OCI-LY7 (cell line): ENCODE data around the gene CAPRIN2. TPM values are rescaled to one million over a fixed set of nuclear protein-coding genes. Genes with fewer than 3 reads are reported as not detected.

Experiments used
- BruUV-seq: library from RNA; stranded (reverse); fragments of 400-500 nt; replicated peaks from 2 replicates; lab custom pipeline; 2021; lab: Mats Ljungman, UMichigan
- CTCF ChIA-PET: fragments of 300-600 bp; sonication (Branson Sonifier 250); formaldehyde crosslinking; loops from one replicate; lab custom pipeline; 2022; ENCODE audit warnings: antibody characterized with exemption; ENCODE audit not compliant: unreplicated experiment; lab: Charles Lee
- POLR2A ChIA-PET: fragments of 300-600 bp; sonication (Branson Sonifier 250); formaldehyde crosslinking; loops from one replicate; lab custom pipeline; 2022; ENCODE audit warnings: antibody characterized with exemption; lab: Charles Lee
- DNase-seq: peaks from one replicate; pipeline ENCODE4 v3.0.0-alpha.2; 2015; ENCODE audit warnings: low spot score
- H2AFZ ChIP-seq: fragments of 200-600 bp; sonication (generic), shearing (Covaris generic); 2 replicates; pipeline ENCODE4 v1.6.1; 2014; ENCODE audit warnings: mild to moderate bottlenecking, antibody characterized with exemption, low read length, moderate library complexity
- H3K27ac ChIP-seq: fragments of 200-600 bp; sonication (generic); 2 replicates; pipeline ENCODE4 v1.5.1; 2014; ENCODE audit warnings: mixed run types, low read depth, mild to moderate bottlenecking, moderate library complexity, low read length, inconsistent platforms; ENCODE audit not compliant: poor library complexity, severe bottlenecking
- H3K36me3 ChIP-seq: fragments of 200-600 bp; sonication (generic); 2 replicates; pipeline ENCODE4 v1.6.1; 2014; ENCODE audit warnings: mild to moderate bottlenecking, antibody characterized with exemption, low read length, moderate library complexity, mixed read lengths; ENCODE audit not compliant: insufficient read depth
- H3K4me1 ChIP-seq: fragments of 200-600 bp; sonication (generic); 2 replicates; pipeline ENCODE4 v1.5.1; 2014; ENCODE audit warnings: mild to moderate bottlenecking, low read length; ENCODE audit not compliant: insufficient read depth, poor library complexity, severe bottlenecking
- H3K4me2 ChIP-seq: fragments of 200-600 bp; sonication (generic); 2 replicates; pipeline ENCODE4 v1.6.1; 2014; ENCODE audit warnings: mild to moderate bottlenecking, low read length
- H3K4me3 ChIP-seq: fragments of 200-600 bp; sonication (generic); 2 replicates; pipeline ENCODE4 v1.5.1; 2014; ENCODE audit warnings: mild to moderate bottlenecking, low read depth, low read length; ENCODE audit not compliant: poor library complexity, severe bottlenecking
- H3K79me2 ChIP-seq: fragments of 200-600 bp; sonication (generic); 2 replicates; pipeline ENCODE4 v1.6.1; 2016; ENCODE audit warnings: low read depth, mild to moderate bottlenecking, low read length, moderate library complexity, mixed read lengths; ENCODE audit not compliant: insufficient read depth
- H3K9me2 ChIP-seq: fragments of 200-600 bp; sonication (generic); 2 replicates; pipeline ENCODE4 v1.6.1; 2016; ENCODE audit warnings: mild to moderate bottlenecking, low read length, mixed read lengths; ENCODE audit not compliant: insufficient read depth
- H3K9me3 ChIP-seq: fragments of 200-600 bp; sonication (generic); 2 replicates; pipeline ENCODE4 v1.6.1; 2014; ENCODE audit warnings: mild to moderate bottlenecking, mixed run types, low read length, mixed read lengths
- H4K20me1 ChIP-seq: fragments of 200-600 bp; sonication (generic); 2 replicates; pipeline ENCODE4 v1.6.1; 2014; ENCODE audit warnings: mild to moderate bottlenecking, antibody characterized with exemption, low read length, moderate library complexity, mixed read lengths; ENCODE audit not compliant: insufficient read depth
- EZH2phosphoT487 ChIP-seq: fragments of 200-600 bp; sonication (generic); IDR thresholded peaks from 2 replicates; pipeline ENCODE4 v1.6.1; 2018; ENCODE audit warnings: low read depth, borderline replicate concordance, mild to moderate bottlenecking, mixed run types, antibody characterized with exemption, low read length, moderate library complexity, mixed read lengths
- intact Hi-C: fragments of 100-400 bp; cut with micrococcal nuclease; formaldehyde crosslinking; loops from one replicate; pipeline ENCODE4 v1.10.0; 2022; ENCODE audit not compliant: unreplicated experiment
- total RNA-seq, 2 experiments: library from RNA; depleted of rRNA in 1 of 2; stranded (reverse); fragments of >200 nt in 1 of 2; shearing (Covaris generic) in 1 of 2; gene quantifications; 2 replicates each; pipeline ENCODE4 v1.2.3, GENCODE V29; 2014 to 2022
- TF ChIP-seq, protein P1 (sequence below): fragments of 200-600 bp; sonication (generic); conservative IDR thresholded peaks from 2 replicates; pipeline ENCODE4 v1.5.1; 2014; ENCODE audit warnings: mild to moderate bottlenecking, antibody characterized with exemption, low read length, moderate library complexity, mixed read lengths

Gene CAPRIN2
- total RNA-seq, 2 experiments from 2014 or later, result 21.7 to 23.7 TPM

DNA sequence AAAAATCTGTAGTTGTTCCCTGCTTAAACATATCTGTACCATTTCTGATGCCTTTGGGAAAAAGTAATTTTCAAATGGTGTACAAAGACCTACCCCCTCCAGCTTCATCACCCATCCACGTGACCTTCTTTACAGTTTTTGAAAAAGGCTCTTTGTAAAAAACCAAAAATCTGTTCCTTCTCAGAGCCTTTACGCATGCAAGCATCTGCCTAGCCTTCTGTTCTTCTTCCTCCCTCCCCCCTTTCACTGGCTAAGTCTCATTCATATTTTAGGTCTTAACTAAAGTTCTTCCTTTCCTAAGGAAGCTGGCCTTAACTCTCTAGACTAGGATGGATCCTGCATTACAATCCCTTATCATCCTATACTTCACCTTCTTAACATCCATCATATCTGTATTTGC, 10.4 kb downstream of the CAPRIN2 start:
- Histone ChIP-seq H3K9me3 (no peaks in the 10 kb centered on the region), H2AFZ (no peak overlapping the region), H3K79me2 (no peaks in the 10 kb centered on the region), H3K9me2 (no peaks in the 10 kb centered on the region), H3K4me3 (no peak overlapping the region), H3K4me2 (no peak overlapping the region), H4K20me1 (no peaks in the 10 kb centered on the region), H3K27ac (no peak overlapping the region), H3K36me3 (peaks cover 3% of the 10 kb centered on the region; the same call in 1 of the 2 replicates), H3K4me1 (no peaks in the 10 kb centered on the region)
- POLR2A ChIA-PET, result interaction anchor here (1.3 to 1.5 kb wide), 3 partner anchors 9 to 55 kb away, joined by 3 to 6 read pairs (median 5); no protein-coding TSS in a partner anchor
- intact Hi-C loops, result no loop called here
- no peak for TF ChIP-seq EZH2phosphoT487
- TF ChIP-seq, protein P1, sequence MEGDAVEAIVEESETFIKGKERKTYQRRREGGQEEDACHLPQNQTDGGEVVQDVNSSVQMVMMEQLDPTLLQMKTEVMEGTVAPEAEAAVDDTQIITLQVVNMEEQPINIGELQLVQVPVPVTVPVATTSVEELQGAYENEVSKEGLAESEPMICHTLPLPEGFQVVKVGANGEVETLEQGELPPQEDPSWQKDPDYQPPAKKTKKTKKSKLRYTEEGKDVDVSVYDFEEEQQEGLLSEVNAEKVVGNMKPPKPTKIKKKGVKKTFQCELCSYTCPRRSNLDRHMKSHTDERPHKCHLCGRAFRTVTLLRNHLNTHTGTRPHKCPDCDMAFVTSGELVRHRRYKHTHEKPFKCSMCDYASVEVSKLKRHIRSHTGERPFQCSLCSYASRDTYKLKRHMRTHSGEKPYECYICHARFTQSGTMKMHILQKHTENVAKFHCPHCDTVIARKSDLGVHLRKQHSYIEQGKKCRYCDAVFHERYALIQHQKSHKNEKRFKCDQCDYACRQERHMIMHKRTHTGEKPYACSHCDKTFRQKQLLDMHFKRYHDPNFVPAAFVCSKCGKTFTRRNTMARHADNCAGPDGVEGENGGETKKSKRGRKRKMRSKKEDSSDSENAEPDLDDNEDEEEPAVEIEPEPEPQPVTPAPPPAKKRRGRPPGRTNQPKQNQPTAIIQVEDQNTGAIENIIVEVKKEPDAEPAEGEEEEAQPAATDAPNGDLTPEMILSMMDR, result no peak
- DNase-seq, result no peak
- CTCF ChIA-PET, result interaction anchor here (0.9 kb wide), 1 partner anchor 9 kb away, joined by 3 read pairs; no protein-coding TSS in a partner anchor
- no TSS peak for BruUV-seq

DNA sequence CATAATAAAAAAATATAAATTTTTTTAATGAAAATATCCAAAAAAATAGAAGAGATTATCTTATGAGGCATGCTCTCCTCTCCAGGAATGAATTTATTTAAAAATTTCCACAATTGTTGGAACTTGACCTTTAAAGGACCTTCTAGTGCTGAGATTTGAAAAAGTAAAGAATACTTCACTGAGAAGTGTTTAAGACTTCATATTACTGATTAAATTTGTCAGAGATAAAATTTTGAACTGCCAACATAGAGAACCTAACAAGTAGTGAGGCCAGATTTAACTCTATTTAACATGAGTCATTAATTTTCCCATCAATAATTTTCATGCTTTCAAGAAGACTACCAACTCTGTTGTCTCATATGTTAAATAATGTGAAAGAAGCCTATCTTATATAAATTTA, 14.5 kb downstream of the CAPRIN2 start:
- POLR2A ChIA-PET, result no interaction called here
- no peak for TF ChIP-seq EZH2phosphoT487
- H2AFZ ChIP-seq, result no peak overlapping the region
- no peak overlapping the region for H3K4me3 ChIP-seq
- CTCF ChIA-PET, result no interaction called here
- no peaks in the 10 kb centered on the region for H3K4me1 ChIP-seq
- H3K36me3 ChIP-seq, result peaks cover 17% of the 10 kb centered on the region; the same call in 1 of the 2 replicates
- H3K9me2 ChIP-seq, result no peaks in the 10 kb centered on the region
- H3K4me2 ChIP-seq, result no peak overlapping the region
- intact Hi-C loops, result no loop called here
- no TSS peak for BruUV-seq
- no peaks in the 10 kb centered on the region for H3K79me2 ChIP-seq
- no peaks in the 10 kb centered on the region for H3K9me3 ChIP-seq
- H3K27ac ChIP-seq, result no peak overlapping the region
- DNase-seq, result no peak
- H4K20me1 ChIP-seq, result no peaks in the 10 kb centered on the region

DNA sequence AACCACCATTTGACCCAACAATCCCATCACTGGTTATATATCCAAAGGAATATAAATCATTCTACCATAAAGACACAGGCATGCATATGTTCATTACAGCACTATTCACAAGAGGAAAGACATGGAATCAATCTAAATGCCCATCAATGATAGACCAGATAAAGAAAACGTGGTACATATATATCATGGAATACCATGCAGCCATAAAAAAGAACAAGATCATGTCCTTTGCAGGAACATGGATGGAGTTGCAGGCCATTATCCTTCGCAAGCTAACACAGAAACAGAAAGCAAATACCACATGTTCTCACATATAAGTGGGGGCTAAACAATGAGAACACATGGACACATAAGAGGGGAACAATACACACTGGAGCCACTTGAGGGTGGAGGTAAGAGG, 15.7 kb downstream of the CAPRIN2 start:
- no peak for DNase-seq
- TF ChIP-seq EZH2phosphoT487, result no peak
- TF ChIP-seq, protein P1, result no peak
- no TSS peak for BruUV-seq
- no peaks in the 10 kb centered on the region for H4K20me1 ChIP-seq
- no peaks in the 10 kb centered on the region for H3K9me2 ChIP-seq
- POLR2A ChIA-PET, result no interaction called here
- CTCF ChIA-PET, result no interaction called here
- H3K4me3 ChIP-seq, result no peak overlapping the region
- H3K27ac ChIP-seq, result no peak overlapping the region
- intact Hi-C loops, result no loop called here
- no peak overlapping the region for H3K4me2 ChIP-seq
- H3K79me2 ChIP-seq, result no peaks in the 10 kb centered on the region
- H3K4me1 ChIP-seq, result no peaks in the 10 kb centered on the region
- no peaks in the 10 kb centered on the region for H3K9me3 ChIP-seq
- peaks cover 24% of the 10 kb centered on the region; the same call in 1 of the 2 replicates for H3K36me3 ChIP-seq
- H2AFZ ChIP-seq, result no peak overlapping the region
